H9 (cell line): ENCODE results near the gene PLOD1. TPM values are rescaled to one million over a fixed set of nuclear protein-coding genes. Genes with fewer than 3 reads are reported as not detected.

Experiments
- DNase-seq: peaks from one replicate; pipeline ENCODE4 v3.0.0-alpha.2; 2017
- H2AFZ ChIP-seq: one replicate; pipeline ENCODE4 v1.6.1; 2013; ENCODE audit warnings: mild to moderate bottlenecking, low read length, control low read depth, moderate library complexity
- H2AK5ac ChIP-seq: 2 replicates; pipeline ENCODE4 v1.6.1; 2013; ENCODE audit warnings: low read length, control low read depth, mixed read lengths; ENCODE audit not compliant: insufficient read length
- H2BK120ac ChIP-seq: one replicate; pipeline ENCODE4 v1.6.1; 2013; ENCODE audit warnings: low read depth, mild to moderate bottlenecking, low read length, control low read depth, inconsistent platforms; ENCODE audit not compliant: poor library complexity, severe bottlenecking
- H2BK12ac ChIP-seq: 2 replicates; pipeline ENCODE4 v1.6.1; 2013; ENCODE audit warnings: low read length, control low read depth, mixed read lengths, low read depth; ENCODE audit not compliant: insufficient read length
- H2BK15ac ChIP-seq: 2 replicates; pipeline ENCODE4 v1.6.1; 2013; ENCODE audit warnings: low read depth, low read length, control low read depth
- H2BK20ac ChIP-seq: one replicate; pipeline ENCODE4 v1.6.1; 2013; ENCODE audit warnings: low read depth, mild to moderate bottlenecking, low read length, control low read depth, inconsistent platforms; ENCODE audit not compliant: poor library complexity, severe bottlenecking
- H2BK5ac ChIP-seq: 2 replicates; pipeline ENCODE4 v1.6.1; 2013; ENCODE audit warnings: low read length, control low read depth, mixed read lengths; ENCODE audit not compliant: insufficient read length
- H3K14ac ChIP-seq: 2 replicates; pipeline ENCODE4 v1.6.1; 2013; ENCODE audit warnings: low read length, control low read depth; ENCODE audit not compliant: insufficient read depth
- H3K18ac ChIP-seq: 2 replicates; pipeline ENCODE4 v1.6.1; 2013; ENCODE audit warnings: low read depth, mild to moderate bottlenecking, mixed read lengths, low read length, control low read depth; ENCODE audit not compliant: insufficient read length
- H3K23ac ChIP-seq: 2 replicates; pipeline ENCODE4 v1.6.1; 2013; ENCODE audit warnings: low read length, control low read depth, mixed read lengths, low read depth; ENCODE audit not compliant: insufficient read length
- H3K23me2 ChIP-seq: 2 replicates; pipeline ENCODE4 v1.6.1; 2013; ENCODE audit warnings: low read depth, mild to moderate bottlenecking, mixed read lengths, low read length, control low read depth; ENCODE audit not compliant: insufficient read length, poor library complexity, severe bottlenecking
- H3K27ac ChIP-seq: 2 replicates; pipeline ENCODE4 v1.5.1; 2013; ENCODE audit warnings: low read length, control low read depth, mixed read lengths, low read depth; ENCODE audit not compliant: insufficient read length
- H3K27me3 ChIP-seq: 2 replicates; pipeline ENCODE4 v1.6.1; 2013; ENCODE audit warnings: low read length, control low read depth, inconsistent platforms; ENCODE audit not compliant: insufficient read depth
- H3K4ac ChIP-seq: 2 replicates; pipeline ENCODE4 v1.6.1; 2013; ENCODE audit warnings: low read depth, mild to moderate bottlenecking, control low read depth, inconsistent platforms, low read length, moderate library complexity
- H3K4me1 ChIP-seq: 2 replicates; pipeline ENCODE4 v1.6.1; 2013; ENCODE audit warnings: low read length, control low read depth, inconsistent platforms; ENCODE audit not compliant: insufficient read depth
- H3K4me2 ChIP-seq: 2 replicates; pipeline ENCODE4 v1.6.1; 2013; ENCODE audit warnings: low read length, control low read depth, mixed read lengths; ENCODE audit not compliant: insufficient read length, insufficient read depth
- H3K56ac ChIP-seq: 2 replicates; pipeline ENCODE4 v1.6.1; 2013; ENCODE audit warnings: low read depth, mild to moderate bottlenecking, mixed read lengths, low read length, control low read depth; ENCODE audit not compliant: insufficient read length
- H3K79me1 ChIP-seq: 2 replicates; pipeline ENCODE4 v1.6.1; 2013; ENCODE audit warnings: low read depth, mild to moderate bottlenecking, moderate library complexity, low read length, control low read depth, inconsistent platforms; ENCODE audit not compliant: insufficient read depth, poor library complexity, severe bottlenecking
- H3K79me2 ChIP-seq: 2 replicates; pipeline ENCODE4 v1.6.1; 2013; ENCODE audit warnings: low read length, control low read depth, inconsistent platforms; ENCODE audit not compliant: insufficient read depth
- H3K9ac ChIP-seq: 2 replicates; pipeline ENCODE4 v1.6.1; 2013; ENCODE audit warnings: low read length, control low read depth, mixed read lengths; ENCODE audit not compliant: insufficient read length; ENCODE audit errors: extremely low read depth
- H3K9me3 ChIP-seq: one replicate; pipeline ENCODE4 v1.6.1; 2013; ENCODE audit warnings: low read depth, low read length, inconsistent platforms; ENCODE audit not compliant: control insufficient read depth
- H3T11ph ChIP-seq: one replicate; pipeline ENCODE4 v1.6.1; 2013; ENCODE audit warnings: mild to moderate bottlenecking, low read length, control low read depth, inconsistent platforms
- H4K20me1 ChIP-seq: one replicate; pipeline ENCODE4 v1.6.1; 2013; ENCODE audit not compliant: control insufficient read depth, insufficient read length, insufficient read depth
- H4K5ac ChIP-seq: 2 replicates; pipeline ENCODE4 v1.6.1; 2013; ENCODE audit warnings: low read depth, mild to moderate bottlenecking, mixed read lengths, low read length, control low read depth; ENCODE audit not compliant: insufficient read length
- H4K8ac ChIP-seq: replicated peaks from 2 replicates; pipeline ENCODE4 v1.6.1; 2013; ENCODE audit warnings: low read length, control low read depth, mixed read lengths, low read depth; ENCODE audit not compliant: insufficient read length
- H4K91ac ChIP-seq: 2 replicates; pipeline ENCODE4 v1.6.1; 2013; ENCODE audit warnings: low read depth, mild to moderate bottlenecking, moderate library complexity, mixed read lengths, low read length, control low read depth; ENCODE audit not compliant: insufficient read length
- H3K27ac Mint-ChIP-seq, 3 experiments: 2 replicates in 2 of 3; 3 replicates in 1 of 3; pipeline ENCODE4 v1.8.0; 2020 to 2021; ENCODE audit warnings: mixed read lengths in 3 of 3, mild to moderate bottlenecking in 1 of 3, moderate library complexity in 1 of 3
- H3K27me3 Mint-ChIP-seq: 2 replicates; pipeline ENCODE4 v1.8.0; 2021; ENCODE audit warnings: low read depth, mild to moderate bottlenecking, moderate library complexity, mixed read lengths
- H3K36me3 Mint-ChIP-seq, 3 experiments: 2 replicates in 2 of 3; 3 replicates in 1 of 3; pipeline ENCODE4 v1.8.0; 2020 to 2021; ENCODE audit warnings: low read depth in 3 of 3, mixed read lengths in 3 of 3; ENCODE audit not compliant: insufficient read depth in 1 of 3
- H3K4me1 Mint-ChIP-seq, 2 experiments: 2 replicates each; pipeline ENCODE4 v1.8.0; 2020; ENCODE audit warnings: mixed read lengths in 2 of 2
- H3K4me3 Mint-ChIP-seq, 2 experiments: 2 replicates in 1 of 2; 3 replicates in 1 of 2; pipeline ENCODE4 v1.8.0; 2020 to 2021; ENCODE audit warnings: mild to moderate bottlenecking in 2 of 2, mixed read lengths in 2 of 2, moderate library complexity in 1 of 2
- H3K9me3 Mint-ChIP-seq, 2 experiments: 2 replicates in 1 of 2; 3 replicates in 1 of 2; pipeline ENCODE4 v1.8.0; 2020; ENCODE audit warnings: mild to moderate bottlenecking in 2 of 2, mixed read lengths in 2 of 2, moderate library complexity in 1 of 2
- WGBS: extraction: QIAGEN DNeasy Blood & Tissue Kit; methylation state at CpG from one replicate; pipeline ENCODE4 v1.1.7; 2013; ENCODE audit warnings: missing lambda C conversion rate, low lambda C conversion rate, mixed read lengths; ENCODE audit not compliant: insufficient read length; ENCODE audit errors: extremely low coverage; 5-methylcytosine and 5-hydroxymethylcytosine counted together
- total RNA-seq: library from RNA; stranded (reverse); gene quantifications from 2 replicates; pipeline ENCODE4 v1.2.1, GENCODE V29; 2021
- TF ChIP-seq, protein P1 (sequence below): fragments of 200-600 bp; sonication (generic); conservative IDR thresholded peaks from 3 replicates; pipeline ENCODE4 v1.8.0; 2021; ENCODE audit warnings: antibody characterized with exemption, mild to moderate bottlenecking

The PLOD1 gene
- total RNA-seq, 1 experiment from 2014 or later: 57.0 TPM

DNA sequence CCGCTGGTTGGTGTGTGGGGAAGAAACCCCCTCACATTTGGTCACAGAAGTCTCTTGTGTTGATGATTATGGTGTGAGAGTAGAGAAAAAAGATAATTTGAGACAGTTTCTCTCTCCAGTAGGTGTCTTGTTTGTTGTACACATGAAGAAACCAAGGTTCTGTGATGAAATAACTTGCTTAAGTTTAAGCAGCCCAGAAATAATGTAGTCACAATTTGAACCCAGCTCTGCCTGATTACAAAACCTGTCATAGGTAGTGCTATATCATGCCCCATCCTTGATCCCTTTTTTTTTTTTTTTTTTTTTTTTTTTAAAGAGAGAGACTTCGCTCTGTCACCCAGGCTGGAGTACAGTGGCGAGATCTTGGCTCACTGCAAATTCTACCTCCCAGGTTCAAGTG is 50.7 kb downstream of the PLOD1 start:
- Histone ChIP-seq H3K27me3 (no peaks in the 10 kb centered on the region), H3K79me1 (peaks cover 6% of the 10 kb centered on the region), H2BK15ac (no peak overlapping the region), H3K23ac (no peak overlapping the region), H3K79me2 (peaks cover 7% of the 10 kb centered on the region; the same call in 1 of the 2 replicates), H4K20me1 (no peaks in the 10 kb centered on the region), H3K4ac (no peak overlapping the region), H3K23me2 (peaks cover 4% of the 10 kb centered on the region), H4K8ac (no peak overlapping the region), H3T11ph (no peak overlapping the region), H2BK12ac (no peak overlapping the region), H3K4me2 (no peak overlapping the region), H4K5ac (no peak overlapping the region), H2BK5ac (no peak overlapping the region), H3K9ac (no peak overlapping the region), H3K9me3 (no peaks in the 10 kb centered on the region), H3K56ac (no peak overlapping the region), H3K18ac (no peak overlapping the region), H2BK120ac (no peak overlapping the region), H2AK5ac (no peak overlapping the region), H3K14ac (no peak overlapping the region), H2AFZ (no peak overlapping the region), H3K4me1 (no peaks in the 10 kb centered on the region), H4K91ac (no peak overlapping the region), H3K27ac (no peak overlapping the region), H2BK20ac (no peak overlapping the region)
- no peak overlapping the region for H3K27ac Mint-ChIP-seq
- peaks cover 30 to 71% (median 57%) of the 10 kb centered on the region in 3 experiments for H3K36me3 Mint-ChIP-seq
- no peaks in the 10 kb centered on the region for H3K9me3 Mint-ChIP-seq
- H3K27me3 Mint-ChIP-seq: no peaks in the 10 kb centered on the region
- DNase-seq: no peak
- WGBS: no CpG with 5 or more reads among the region's 3 CpGs
- TF ChIP-seq, protein P1, sequence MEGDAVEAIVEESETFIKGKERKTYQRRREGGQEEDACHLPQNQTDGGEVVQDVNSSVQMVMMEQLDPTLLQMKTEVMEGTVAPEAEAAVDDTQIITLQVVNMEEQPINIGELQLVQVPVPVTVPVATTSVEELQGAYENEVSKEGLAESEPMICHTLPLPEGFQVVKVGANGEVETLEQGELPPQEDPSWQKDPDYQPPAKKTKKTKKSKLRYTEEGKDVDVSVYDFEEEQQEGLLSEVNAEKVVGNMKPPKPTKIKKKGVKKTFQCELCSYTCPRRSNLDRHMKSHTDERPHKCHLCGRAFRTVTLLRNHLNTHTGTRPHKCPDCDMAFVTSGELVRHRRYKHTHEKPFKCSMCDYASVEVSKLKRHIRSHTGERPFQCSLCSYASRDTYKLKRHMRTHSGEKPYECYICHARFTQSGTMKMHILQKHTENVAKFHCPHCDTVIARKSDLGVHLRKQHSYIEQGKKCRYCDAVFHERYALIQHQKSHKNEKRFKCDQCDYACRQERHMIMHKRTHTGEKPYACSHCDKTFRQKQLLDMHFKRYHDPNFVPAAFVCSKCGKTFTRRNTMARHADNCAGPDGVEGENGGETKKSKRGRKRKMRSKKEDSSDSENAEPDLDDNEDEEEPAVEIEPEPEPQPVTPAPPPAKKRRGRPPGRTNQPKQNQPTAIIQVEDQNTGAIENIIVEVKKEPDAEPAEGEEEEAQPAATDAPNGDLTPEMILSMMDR: no peak
- no peak overlapping the region for H3K4me3 Mint-ChIP-seq
- peaks cover 8 to 13% of the 10 kb centered on the region in 2 experiments for H3K4me1 Mint-ChIP-seq
